GM12875 (cell line): ENCODE measurements around the gene SPEM1.

Experiments used
- H3K4me3 ChIP-seq: one replicate; pipeline ENCODE4 v1.5.1; 2011; ENCODE audit warnings: low read depth, low read length, control low read depth
- CTCF ChIP-seq: IDR thresholded peaks from 2 replicates; pipeline ENCODE4 v1.5.1; 2011; ENCODE audit warnings: low read depth, mild to moderate bottlenecking, control low read depth, inconsistent platforms, low read length, moderate library complexity, borderline replicate concordance; ENCODE audit not compliant: insufficient read depth

SPEM1 gene

GRCh38 chr17:7421186-7421585 lies 1.1 kb downstream of the SPEM1 start:
- no peak overlapping the region for H3K4me3 ChIP-seq
- no peak for TF ChIP-seq CTCF

GRCh38 chr17:7423679-7424078 lies 3.6 kb downstream of the SPEM1 start:
- TF ChIP-seq CTCF = no peak

GRCh38 chr17:7425316-7425715 lies 5.2 kb downstream of the SPEM1 start, which contains the start of gene SPEM2:
SPEM2 (plus strand) TSS chr17:7425616; CDS start chr17:7425689, 73 bp downstream.
- no peak within 1 kb of the TSS for H3K4me3 ChIP-seq
- no peak for TF ChIP-seq CTCF

More at GRCh38 chr17:7423679-7424078, 3.6 kb downstream of the SPEM1 start:
- no peak overlapping the region for H3K4me3 ChIP-seq

GRCh38 chr17:7425756-7426155 lies 5.6 kb downstream of the SPEM1 start:
- TF ChIP-seq CTCF = no peak
- H3K4me3 ChIP-seq = no peak overlapping the region

- H3K4me3 ChIP-seq = no peak overlapping the region
- TF ChIP-seq CTCF = no peak
Measured at GRCh38 chr17:7426203-7426863, 6.2 kb downstream of the SPEM1 start.

GRCh38 chr17:7426896-7427489 lies 6.9 kb downstream of the SPEM1 start:
- no peak for TF ChIP-seq CTCF
- H3K4me3 ChIP-seq = no peak overlapping the region

- TF ChIP-seq CTCF = no peak
- H3K4me3 ChIP-seq = no peak overlapping the region
Measured at GRCh38 chr17:7427549-7427948, 7.4 kb downstream of the SPEM1 start.
